ENCODE measurements around the gene CDC25C.
A peak's percentile ranks its signal among the peaks of the same experiment; 100 is the strongest.
"Not testable (repeated sequence)": the region's sequence is repeated elsewhere in the genome, so short reads cannot be mapped to it uniquely, and the experiment has no call there.

The CDC25C gene

DNA sequence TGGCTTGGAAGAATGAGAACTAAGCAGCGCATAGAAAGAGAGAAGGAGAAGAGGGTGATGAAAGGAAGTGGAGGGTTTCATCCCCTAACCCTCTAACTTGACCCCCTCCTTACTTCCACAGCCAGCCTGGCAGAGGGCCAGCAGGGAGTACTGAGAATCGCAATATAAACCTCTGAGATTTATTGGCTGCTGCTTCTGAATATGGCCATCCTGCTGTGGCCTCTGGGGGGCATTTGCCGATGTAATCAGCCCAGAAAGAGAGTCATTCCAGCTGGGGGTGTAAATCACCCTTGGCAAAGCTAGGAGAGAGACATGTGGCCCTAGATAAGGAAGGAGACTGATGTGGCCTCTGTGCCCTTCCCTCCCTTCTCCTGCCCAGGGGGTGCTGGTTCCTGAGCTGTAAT lies 56.2 kb downstream of the CDC25C start:
- DNase-seq (ENCODE audit: low read depth) = no peak

DNA sequence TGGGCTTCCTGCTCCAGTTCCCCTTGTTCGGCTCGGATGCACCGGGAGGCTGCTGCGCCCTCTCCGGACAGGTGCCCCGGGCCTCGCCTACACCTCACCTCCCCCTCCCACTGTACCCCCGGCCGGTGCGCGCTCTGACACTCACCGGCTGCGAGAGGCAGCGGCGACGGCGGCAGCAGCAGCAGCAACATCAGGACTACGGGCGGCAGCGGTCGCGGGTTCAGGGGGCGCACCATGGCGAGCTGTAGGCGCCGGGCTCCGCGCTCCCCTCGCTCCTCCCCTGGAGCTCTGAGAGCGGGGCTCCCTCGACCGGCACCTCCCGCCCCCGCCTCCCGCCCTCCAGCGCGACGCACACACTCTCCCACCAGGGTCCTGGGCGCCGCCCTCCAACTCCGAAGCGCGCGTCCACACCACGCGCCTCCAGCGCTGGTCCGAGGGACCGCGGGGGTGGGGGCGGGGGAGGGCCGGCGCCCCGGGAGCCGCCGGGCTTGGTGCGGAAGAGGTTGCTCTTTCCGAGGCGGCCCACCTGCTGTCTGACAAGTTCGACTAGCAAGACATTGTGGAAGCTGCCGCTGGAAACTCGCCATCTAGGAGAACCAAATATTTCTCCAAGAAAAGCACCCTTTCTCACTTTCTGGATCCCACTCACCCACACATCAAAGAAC lies 57.3 kb downstream of the CDC25C start, which contains the start of gene GFRA3:
Gene GFRA3 (minus strand): TSS at position 433 of the 665 bp plus-strand sequence. CDS start 197 bp downstream, at position 236.
- no peak for DNase-seq (ENCODE audit: low read depth)

DNA sequence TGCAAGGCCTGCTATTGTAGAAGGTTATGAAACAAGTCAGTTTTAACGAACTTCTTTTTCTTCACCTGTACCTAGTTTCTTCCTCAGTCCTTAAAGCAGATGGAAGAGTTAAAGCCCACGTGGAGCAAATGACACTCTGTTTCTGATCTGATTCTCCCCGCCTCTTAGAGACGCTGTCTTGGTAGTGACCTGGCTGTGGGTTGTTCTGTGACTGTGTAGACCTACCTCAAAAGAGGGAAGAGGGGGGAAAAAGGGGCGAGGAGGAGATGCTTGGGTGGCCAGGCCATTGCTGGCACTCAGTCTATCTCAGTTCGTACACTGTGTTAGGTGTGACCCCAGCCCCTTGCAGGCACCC lies 57.8 kb downstream of the CDC25C start:
- no peak for DNase-seq (ENCODE audit: low read depth)

DNA sequence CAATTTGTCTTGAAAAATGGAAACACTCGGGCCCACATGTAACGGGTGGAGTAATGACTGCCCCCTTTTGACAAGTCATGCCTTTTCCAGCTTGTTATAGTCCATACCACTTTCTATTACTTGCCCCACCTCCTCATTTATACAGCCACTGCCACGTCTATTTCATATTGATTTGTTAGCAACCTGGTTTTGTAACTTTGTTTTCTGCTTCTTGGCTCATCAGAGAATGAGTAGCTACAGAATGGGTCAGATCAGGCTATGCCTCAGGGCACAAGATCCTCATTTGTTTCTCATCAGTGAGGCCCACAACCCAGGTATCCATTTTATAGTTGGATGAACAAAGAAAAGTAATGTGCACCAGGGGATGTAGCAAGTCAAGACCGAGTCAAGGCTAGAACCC lies 58.9 kb downstream of the CDC25C start:
- DNase-seq (ENCODE audit: low read depth) = no peak

DNA sequence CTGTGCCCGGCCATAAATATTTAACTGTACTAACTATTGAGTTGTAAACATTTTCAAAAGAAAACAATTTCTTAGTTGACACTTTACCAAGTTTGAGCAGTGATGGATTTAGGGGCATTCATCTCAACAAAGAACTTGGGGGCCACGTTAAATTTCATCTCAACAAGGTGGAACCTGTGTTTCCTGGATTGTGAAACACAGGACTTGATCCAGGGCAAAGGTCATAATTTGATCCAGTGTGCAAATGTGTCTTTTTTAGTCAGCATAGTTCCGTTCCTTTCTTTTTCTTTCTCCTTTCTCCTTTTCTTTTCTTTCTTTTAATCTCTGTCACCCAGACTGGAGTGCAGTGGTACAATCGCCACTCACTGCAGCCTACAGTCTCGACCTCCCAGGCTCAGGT lies 60.3 kb downstream of the CDC25C start:
- DNase-seq (ENCODE audit: low read depth) = no peak

DNA sequence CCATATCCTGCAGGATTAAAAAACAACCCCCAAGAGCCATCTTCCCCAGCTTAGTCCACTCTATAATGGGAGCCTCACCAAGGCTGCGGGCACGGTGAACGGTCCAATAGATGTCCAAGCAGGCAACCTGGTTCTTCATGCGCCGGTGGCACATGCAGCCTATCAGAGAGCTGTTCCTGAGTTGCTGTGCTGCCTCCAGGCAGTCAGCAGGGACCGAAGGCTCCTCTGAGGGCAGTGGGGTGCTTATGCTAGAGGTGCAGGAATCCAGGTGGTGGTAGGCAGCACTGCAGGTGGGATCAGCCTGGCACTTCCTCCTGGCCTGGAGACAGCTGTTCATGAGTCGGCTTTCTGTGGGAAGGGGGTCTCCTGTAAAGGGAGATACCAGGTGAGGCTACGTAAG lies 67.4 kb downstream of the CDC25C start:
- DNase-seq (ENCODE audit: low read depth) = no peak

DNA sequence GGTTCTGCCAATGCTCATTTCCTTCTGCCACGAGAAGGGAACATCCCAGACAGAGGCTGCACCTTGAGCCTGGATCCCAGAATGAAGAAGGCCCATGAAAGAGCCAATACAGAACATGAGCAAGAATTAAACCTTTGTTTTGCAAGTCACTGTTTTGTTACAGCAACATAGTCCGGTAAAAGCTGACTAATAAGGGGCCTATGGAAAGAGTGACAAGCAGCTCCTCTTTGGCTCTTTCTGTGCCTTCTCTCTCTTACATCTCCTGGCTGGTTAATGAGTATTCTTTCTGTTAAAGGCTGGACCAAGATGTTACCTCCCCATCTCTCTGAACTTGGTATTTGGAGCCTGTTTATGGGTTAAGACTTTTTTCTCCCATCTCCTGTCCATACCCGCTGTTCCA lies 68.0 kb downstream of the CDC25C start:
- DNase-seq (ENCODE audit: low read depth) = no peak

DNA sequence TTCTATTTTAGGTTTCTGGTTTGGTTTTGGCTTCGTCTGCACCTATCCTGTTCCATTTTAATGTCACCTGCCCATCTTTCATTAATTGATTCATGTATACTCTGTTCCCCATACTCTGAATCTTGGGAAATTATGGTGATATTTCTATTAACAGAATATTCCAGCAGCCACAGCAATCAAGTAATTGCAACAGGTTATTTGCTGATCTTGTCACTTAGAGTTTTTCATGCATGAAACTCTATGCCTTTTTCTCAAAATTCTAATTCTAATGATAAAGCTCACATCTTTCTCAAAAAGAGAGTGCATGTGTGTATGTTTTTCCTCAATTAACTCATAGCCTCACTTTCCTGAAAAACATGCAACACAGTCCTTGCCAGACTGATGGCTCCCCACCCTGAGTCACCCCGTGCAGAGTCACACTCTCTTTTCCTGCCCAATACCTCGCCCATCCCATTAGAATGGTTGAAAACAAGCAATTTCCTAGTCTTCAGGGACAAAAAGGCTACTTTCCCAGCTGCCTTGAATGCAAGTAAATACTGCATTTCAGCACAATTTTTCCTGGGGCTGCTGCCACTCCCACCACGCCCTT lies 72.8 kb downstream of the CDC25C start:
- DNase-seq (ENCODE audit: low read depth) = no peak

DNA sequence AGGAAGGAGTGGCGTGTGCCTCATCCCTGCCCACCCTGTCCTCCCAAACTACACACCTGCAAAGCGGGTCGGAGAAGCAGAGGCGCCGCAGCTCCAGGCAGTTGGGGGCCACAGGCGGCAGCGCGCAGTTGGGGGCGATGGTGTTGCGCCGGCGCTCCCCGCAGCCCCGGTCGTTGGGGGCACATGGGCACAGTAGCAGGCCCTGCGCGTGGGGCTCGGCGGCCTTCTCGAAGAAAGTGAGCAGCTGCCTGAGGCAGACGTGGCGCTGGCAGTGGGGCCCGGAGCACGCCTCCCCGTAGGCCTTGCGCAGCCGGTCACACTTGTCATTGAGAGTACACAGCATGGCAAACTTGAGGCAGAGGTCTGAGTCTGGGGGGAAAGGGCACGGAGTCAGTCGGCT lies 74.0 kb downstream of the CDC25C start:
- no peak for DNase-seq (ENCODE audit: low read depth)

DNA sequence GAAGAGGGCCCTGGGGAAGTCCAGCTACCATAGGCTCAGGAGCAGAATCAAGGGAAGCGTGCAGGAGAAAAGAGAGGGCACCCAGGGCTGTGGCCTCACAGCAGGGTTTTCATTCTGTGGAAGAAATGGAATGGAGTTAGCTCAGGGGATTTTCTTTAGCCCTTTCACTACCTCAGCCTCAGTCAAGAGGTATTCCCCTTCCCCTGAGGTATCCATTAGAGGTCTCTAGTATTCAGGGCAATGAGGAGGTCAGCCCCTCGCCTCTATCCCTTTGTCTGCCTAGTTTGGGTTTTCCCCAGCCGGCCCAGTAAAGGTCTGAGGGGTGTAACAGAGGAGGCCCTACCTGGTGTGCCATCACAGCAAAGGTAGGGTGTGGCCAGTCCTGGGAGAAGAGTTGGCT lies 78.7 kb downstream of the CDC25C start:
- no peak for DNase-seq (ENCODE audit: low read depth)

DNA sequence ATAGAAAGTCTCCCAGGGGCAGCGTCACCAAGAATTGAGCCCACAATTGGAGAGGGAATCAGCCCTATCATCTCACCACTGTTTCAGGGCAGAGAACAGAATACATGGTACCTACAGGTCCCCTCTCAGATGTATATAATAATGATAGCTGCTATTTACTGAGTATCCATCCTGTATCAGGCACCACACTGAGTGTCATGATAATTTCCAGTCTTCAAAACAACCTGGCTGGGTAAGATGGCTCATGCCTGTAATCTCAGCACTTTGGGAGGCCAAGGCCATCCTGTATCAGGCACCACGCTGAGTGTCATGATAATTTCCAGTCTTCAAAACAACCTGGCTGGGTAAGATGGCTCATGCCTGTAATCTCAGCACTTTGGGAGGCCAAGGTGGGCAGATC lies 83.8 kb downstream of the CDC25C start:
- DNase-seq (ENCODE audit: low read depth) = not testable (repeated sequence)

DNA sequence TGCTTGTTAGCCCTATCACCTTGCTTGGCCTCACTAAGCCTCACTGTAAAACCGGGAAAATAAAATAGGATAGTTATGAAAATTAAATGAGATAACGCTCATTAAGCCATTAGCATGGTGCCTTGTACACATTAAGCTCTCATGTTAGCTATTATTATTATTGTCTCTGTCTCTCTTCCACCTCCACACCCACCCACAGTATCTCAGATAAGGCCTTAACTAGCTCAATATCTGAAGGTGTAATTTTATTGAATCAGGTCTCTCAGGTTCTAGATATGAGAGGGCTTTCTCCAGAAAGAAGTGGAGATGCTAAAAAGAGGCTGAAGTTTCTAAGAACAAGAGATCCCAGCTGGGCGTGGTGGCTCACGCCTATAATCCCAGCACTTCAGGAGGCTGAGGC lies 84.8 kb downstream of the CDC25C start:
- no peak for DNase-seq (ENCODE audit: low read depth)

DNA sequence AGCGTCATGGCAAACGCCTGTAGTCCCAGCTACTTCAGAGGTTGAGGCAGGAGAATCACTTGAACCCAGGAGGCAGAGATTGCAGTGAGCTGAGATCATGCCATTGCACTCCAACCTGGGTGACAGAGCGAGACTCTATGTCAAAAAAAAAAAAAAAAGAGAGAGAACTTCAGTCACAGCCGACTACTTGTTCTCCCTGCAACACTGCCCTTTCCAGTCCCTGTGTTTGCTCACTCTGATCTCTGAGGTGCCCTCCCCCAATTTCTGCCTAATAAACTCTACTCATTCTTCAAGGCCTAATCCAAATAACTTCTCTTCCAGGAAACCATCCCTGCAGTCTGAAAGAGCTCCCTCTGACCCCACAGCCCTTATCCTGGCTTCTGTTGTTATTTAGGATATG lies 85.3 kb downstream of the CDC25C start:
- DNase-seq (ENCODE audit: low read depth) = no peak

DNA sequence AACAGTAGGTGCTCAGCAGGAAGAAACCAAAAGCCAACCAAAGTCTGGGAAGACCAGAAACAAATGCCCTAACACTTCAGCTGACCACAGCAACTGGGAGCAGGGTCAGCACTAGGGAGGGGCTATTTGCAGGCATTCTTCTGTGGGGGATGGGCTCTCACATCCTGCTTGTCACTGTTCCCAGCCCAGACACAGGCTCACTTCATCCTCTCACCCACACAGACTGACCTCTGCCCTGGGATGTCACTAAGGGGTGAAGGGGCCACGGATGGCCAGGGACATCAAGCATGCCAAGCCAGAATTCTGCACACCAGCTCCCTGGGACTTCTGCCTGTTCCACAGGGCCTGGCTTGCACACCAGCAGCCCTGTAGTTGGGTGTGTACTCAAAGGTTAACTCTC lies 85.9 kb downstream of the CDC25C start:
- DNase-seq (ENCODE audit: low read depth) = no peak

DNA sequence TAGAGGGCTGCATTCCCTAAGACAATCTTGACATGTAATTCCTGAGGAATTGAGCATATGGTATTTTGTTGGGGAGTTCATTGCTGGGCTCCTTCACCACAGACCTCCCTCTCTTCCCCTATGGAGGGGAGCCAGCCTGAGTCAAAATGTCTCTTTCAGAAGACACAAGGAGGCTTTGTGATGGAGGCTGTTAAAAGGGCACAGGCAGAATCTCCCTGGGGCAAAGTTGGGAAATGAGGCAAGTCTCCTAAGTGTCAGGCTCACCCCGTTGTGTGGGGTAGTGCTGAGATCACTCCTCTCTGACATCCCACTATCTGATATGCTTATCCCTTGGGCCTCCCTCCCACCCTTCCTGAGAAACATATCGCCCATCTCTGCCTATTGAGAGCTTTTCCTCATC lies 87.8 kb downstream of the CDC25C start:
- no peak for DNase-seq (ENCODE audit: low read depth)

DNA sequence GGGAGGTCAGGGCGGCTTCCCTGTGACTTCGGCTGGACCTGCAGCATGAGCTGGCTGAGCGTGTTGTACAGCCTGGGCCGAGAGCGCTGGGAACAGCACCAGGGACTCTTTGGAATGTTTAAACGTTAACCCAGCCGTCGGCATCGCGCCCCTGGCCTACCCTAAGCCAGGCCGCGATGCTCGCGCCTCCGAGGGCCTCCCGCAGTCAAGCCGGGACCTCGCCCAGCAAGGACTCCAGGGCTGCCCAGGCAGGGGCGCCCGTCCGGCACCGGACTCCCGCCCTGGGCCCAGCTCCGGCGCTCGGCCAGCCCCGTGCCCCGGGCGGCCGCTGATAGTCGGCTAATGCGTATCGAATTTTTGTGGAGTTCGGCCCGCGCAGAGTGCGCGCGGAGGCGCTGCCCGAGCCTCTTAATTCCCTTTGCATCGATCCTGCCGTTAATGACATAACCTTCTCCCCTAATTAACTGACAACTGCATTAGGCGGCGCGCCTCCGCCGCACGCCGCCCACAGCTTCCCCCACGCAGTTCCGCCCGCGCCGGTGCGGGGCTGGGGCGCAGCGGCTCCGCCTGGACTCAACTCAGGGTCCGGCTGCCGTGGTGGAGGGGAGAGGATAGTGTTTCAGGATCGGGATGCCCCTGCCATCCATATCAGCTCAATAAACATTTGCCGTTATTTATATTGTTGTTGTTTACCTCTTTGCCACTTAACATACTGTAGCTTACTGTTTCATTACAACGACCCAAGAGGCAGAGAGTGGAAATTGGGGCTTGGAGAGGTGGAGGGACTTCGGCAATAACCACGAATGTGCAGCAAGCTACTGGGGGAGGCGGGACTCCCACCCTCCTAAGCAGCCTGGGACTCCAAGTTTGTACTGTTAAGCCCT lies 89.7 kb downstream of the CDC25C start:
- DNase-seq (ENCODE audit: low read depth) = peak; percentile 1

DNA sequence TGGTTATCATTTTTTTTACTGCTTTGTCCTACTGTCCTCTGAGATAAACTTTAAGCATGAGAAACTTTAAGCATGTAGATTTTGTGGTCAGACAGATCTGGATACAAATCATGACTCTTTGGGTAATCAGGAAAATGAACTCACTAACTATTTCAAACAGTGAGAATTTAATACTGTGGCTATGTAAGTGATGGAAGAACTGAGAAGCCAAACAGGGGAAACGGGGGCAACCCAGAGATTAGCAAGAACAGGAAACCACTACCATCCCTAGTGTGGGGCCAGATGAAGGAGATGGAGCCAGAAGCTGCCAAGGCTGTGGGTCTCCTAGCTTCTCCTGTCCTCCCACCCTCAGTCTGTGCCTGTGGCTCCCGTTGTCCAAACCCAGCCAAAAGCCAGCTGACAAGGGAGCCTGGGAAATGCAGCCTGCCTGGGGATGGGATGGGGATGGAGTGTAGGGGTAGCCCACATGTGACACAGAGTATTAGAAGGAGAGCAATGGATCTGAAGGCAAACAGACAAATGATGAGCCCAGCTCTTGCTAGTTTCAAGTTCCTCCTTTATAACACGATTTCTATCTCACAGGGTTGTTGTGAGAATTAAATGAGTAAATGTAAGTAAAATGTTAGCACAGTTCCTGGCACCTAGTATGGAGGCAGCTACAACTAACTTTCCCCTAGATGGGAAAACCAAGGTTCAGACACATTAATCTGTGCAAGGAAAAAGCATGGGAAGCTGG lies 90.8 kb downstream of the CDC25C start:
- DNase-seq (ENCODE audit: low read depth) = no peak

DNA sequence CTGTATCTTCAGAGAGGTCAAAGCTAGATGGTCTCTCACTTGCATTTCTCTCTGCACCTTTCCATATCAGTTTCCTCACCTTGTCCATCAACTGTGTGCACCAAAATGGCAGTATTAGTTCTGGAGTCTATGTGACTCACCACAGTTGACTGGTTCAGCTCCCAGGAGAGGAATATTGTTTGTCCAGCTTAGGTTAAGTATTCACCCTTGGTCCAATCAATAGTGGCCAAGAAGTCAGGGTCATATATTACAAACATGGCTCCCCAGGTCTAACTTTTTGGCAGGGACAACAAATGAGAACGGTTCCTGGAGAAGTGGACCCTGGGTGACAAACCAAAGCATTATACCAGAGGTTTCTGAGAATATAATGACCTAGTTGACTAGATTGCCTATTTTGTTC lies 93.6 kb downstream of the CDC25C start:
- no peak for DNase-seq (ENCODE audit: low read depth)

Data from stimulated activated CD4-positive, alpha-beta T cell treated with anti-CD3 and anti-CD28 coated beads, Interleukin-2, amount 100 ng/mL, for 4 hours (primary cell).